ENCODE data around the gene TNFRSF8. TPM values are rescaled to one million over a fixed set of nuclear protein-coding genes. Genes with fewer than 3 reads are reported as not detected.

TNFRSF8 gene
- total and polyA plus RNA-seq, 2 donors (not counting 1 experiment from before 2014, with no cell fraction given) = 0.36 to 0.57 TPM

- Histone ChIP-seq H3K4me3 (ENCODE audit: control extremely low read depth in 1 of 5, extremely low read depth in 1 of 5, insufficient read depth in 1 of 5, low read depth in 2 of 5, low read length in 4 of 5) (no peak overlapping the region), H3K79me2 (ENCODE audit: control insufficient read depth, insufficient read depth, low read length) (peaks cover 8% of the 10 kb centered on the region), H3K27me3 (replicated peaks in 1 of 4; ENCODE audit: control extremely low read depth in 1 of 4, control insufficient read depth in 3 of 4, insufficient read depth in 4 of 4, low read length in 3 of 4) (no peaks in the 10 kb centered on the region), H3K27ac (ENCODE audit: low read length in 2 of 2) (no peak overlapping the region), H4K20me1 (ENCODE audit: control insufficient read depth, insufficient read depth, low read length, poor library complexity, severe bottlenecking) (no peaks in the 10 kb centered on the region), H3K4me1 (ENCODE audit: control insufficient read depth in 2 of 2, insufficient read depth in 2 of 2, low read length in 2 of 2) (peaks cover 2 to 4% of the 10 kb centered on the region in 2 donors), H2AFZ (ENCODE audit: insufficient read depth, low read depth, low read length, poor library complexity, severe bottlenecking) (no peak overlapping the region), H3K4me2 (replicated peaks; ENCODE audit: low read depth, low read length, poor library complexity, severe bottlenecking) (no peak overlapping the region), H3K36me3 (replicated peaks in 1 of 2; ENCODE audit: control extremely low read depth in 1 of 2, control insufficient read depth in 1 of 2, extremely low read depth in 1 of 2, insufficient read depth in 2 of 2, low read length in 1 of 2) (peaks cover 2 to 22% of the 10 kb centered on the region in 2 experiments), H3K9me3 (ENCODE audit: control extremely low read depth in 1 of 3, control insufficient read depth in 2 of 3, insufficient read depth in 1 of 3, low read length in 2 of 3) (no peaks in the 10 kb centered on the region), H3K9ac (ENCODE audit: low read length) (no peak overlapping the region)
- intact Hi-C loops (cut with micrococcal nuclease) = no loop called here
- Mint-ChIP-seq H3K9me3 (ENCODE audit: insufficient read depth) (no peaks in the 10 kb centered on the region), H3K27me3 (no peaks in the 10 kb centered on the region), H3K4me1 (peaks cover 10% of the 10 kb centered on the region), H3K27ac (no peak overlapping the region), H3K4me3 (no peak overlapping the region)
- WGBS (ENCODE audit: insufficient coverage) = 100% methylated on average over 1 of the region's 10 CpGs
- DNase-seq (no peak), ATAC-seq (ENCODE audit: low read depth) (no peak)
- ChIA-PET CTCF (no interaction called here), POLR2A (no interaction called here)
- no peak for TF ChIP-seq CTCF (IDR thresholded peaks at IDR 0.05)
- TF ChIP-seq EZH2 (IDR thresholded peaks at IDR 0.05; ENCODE audit: borderline replicate concordance, insufficient read depth, low read depth, low read length, poor library complexity, severe bottlenecking) = no peak
These were observed 48.1 kb upstream of the TNFRSF8 start for GRCh38 chr1:12015001-12015491.

- intact Hi-C loops (cut with micrococcal nuclease) = no loop called here
- POLR2A ChIA-PET = no interaction called here
- H3K4me2 ChIP-seq (replicated peaks; ENCODE audit: low read depth, low read length, poor library complexity, severe bottlenecking) = no peak overlapping the region
- H3K4me1 Mint-ChIP-seq = peaks cover 13% of the 10 kb centered on the region
- H3K4me1 ChIP-seq (ENCODE audit: control insufficient read depth in 2 of 2, insufficient read depth in 2 of 2, low read length in 2 of 2) = peaks cover 7 to 8% of the 10 kb centered on the region in 2 donors
- H3K27ac ChIP-seq (ENCODE audit: low read length in 2 of 2) = no peak overlapping the region
- H3K4me3 Mint-ChIP-seq = no peak overlapping the region
- H3K79me2 ChIP-seq (ENCODE audit: control insufficient read depth, insufficient read depth, low read length) = peaks cover 12% of the 10 kb centered on the region
- H2AFZ ChIP-seq (ENCODE audit: insufficient read depth, low read depth, low read length, poor library complexity, severe bottlenecking) = no peak overlapping the region
- H3K36me3 ChIP-seq (replicated peaks in 1 of 2; ENCODE audit: control extremely low read depth in 1 of 2, control insufficient read depth in 1 of 2, extremely low read depth in 1 of 2, insufficient read depth in 2 of 2, low read length in 1 of 2) = peaks cover 2 to 18% of the 10 kb centered on the region in 2 experiments
- ATAC-seq (ENCODE audit: low read depth) (no peak), DNase-seq (no peak)
- TF ChIP-seq CTCF (IDR thresholded peaks at IDR 0.05) (no peak), EZH2 (IDR thresholded peaks at IDR 0.05; ENCODE audit: borderline replicate concordance, insufficient read depth, low read depth, low read length, poor library complexity, severe bottlenecking) (no peak)
- H3K27me3 Mint-ChIP-seq = no peaks in the 10 kb centered on the region
- WGBS (ENCODE audit: insufficient coverage) = no CpG with 5 or more reads among the region's 9 CpGs
- H3K4me3 ChIP-seq (ENCODE audit: control extremely low read depth in 1 of 5, extremely low read depth in 1 of 5, insufficient read depth in 1 of 5, low read depth in 2 of 5, low read length in 4 of 5) = no peak overlapping the region
- no peak overlapping the region for H3K9ac ChIP-seq (ENCODE audit: low read length)
- CTCF ChIA-PET = no interaction called here
- H3K9me3 ChIP-seq (ENCODE audit: control extremely low read depth in 1 of 3, control insufficient read depth in 2 of 3, insufficient read depth in 1 of 3, low read length in 2 of 3) = no peaks in the 10 kb centered on the region
- no peaks in the 10 kb centered on the region for H3K9me3 Mint-ChIP-seq (ENCODE audit: insufficient read depth)
- no peaks in the 10 kb centered on the region for H4K20me1 ChIP-seq (ENCODE audit: control insufficient read depth, insufficient read depth, low read length, poor library complexity, severe bottlenecking)
- H3K27me3 ChIP-seq (replicated peaks in 1 of 4; ENCODE audit: control extremely low read depth in 1 of 4, control insufficient read depth in 3 of 4, insufficient read depth in 4 of 4, low read length in 3 of 4) = no peaks in the 10 kb centered on the region
- H3K27ac Mint-ChIP-seq = no peak overlapping the region
These were observed 47.6 kb upstream of the TNFRSF8 start for GRCh38 chr1:12015499-12015898.
